Measurements from ENCODE around the gene BRD8.

GRCh38 chr5:138210985-138211384 is 32.6 kb upstream of the BRD8 start:
- no peak for TF ChIP-seq SMAD4 (CRISPR knock-in tag; IDR thresholded peaks at IDR 0.05)
- no peak for TF ChIP-seq CTCF (IDR thresholded peaks at IDR 0.05)
- no peak for TF ChIP-seq ESRRA (CRISPR knock-in tag; IDR thresholded peaks at IDR 0.05; ENCODE audit: borderline replicate concordance)
- TF ChIP-seq GABPB1 (CRISPR knock-in tag; IDR thresholded peaks at IDR 0.05) = no peak
- TF ChIP-seq SMAD3 (CRISPR knock-in tag; IDR thresholded peaks at IDR 0.05; ENCODE audit: borderline replicate concordance) = no peak
- TF ChIP-seq ZNF121 (CRISPR knock-in tag; IDR thresholded peaks at IDR 0.05) = no peak
- TF ChIP-seq ELF4 (CRISPR knock-in tag; IDR thresholded peaks at IDR 0.05; ENCODE audit: low read depth) = no peak
- no peak for TF ChIP-seq NR3C1 (CRISPR knock-in tag; conservative IDR thresholded peaks at IDR 0.05; ENCODE audit: low read depth)
- no peak for TF ChIP-seq JUN (CRISPR knock-in tag; IDR thresholded peaks at IDR 0.05)
- TF ChIP-seq MAX (CRISPR knock-in tag; IDR thresholded peaks at IDR 0.05) = no peak
- no peak for TF ChIP-seq NR1H2 (CRISPR knock-in tag; IDR thresholded peaks at IDR 0.05)
